ENCODE data around the gene EPS8L2. TPM values are rescaled to one million over a fixed set of nuclear protein-coding genes. Genes with fewer than 3 reads are reported as not detected.
A peak's percentile ranks its signal among the peaks of the same experiment; 100 is the strongest.

EPS8L2 gene
- polyA plus RNA-seq, 1 experiment = 11.0 TPM

DNA sequence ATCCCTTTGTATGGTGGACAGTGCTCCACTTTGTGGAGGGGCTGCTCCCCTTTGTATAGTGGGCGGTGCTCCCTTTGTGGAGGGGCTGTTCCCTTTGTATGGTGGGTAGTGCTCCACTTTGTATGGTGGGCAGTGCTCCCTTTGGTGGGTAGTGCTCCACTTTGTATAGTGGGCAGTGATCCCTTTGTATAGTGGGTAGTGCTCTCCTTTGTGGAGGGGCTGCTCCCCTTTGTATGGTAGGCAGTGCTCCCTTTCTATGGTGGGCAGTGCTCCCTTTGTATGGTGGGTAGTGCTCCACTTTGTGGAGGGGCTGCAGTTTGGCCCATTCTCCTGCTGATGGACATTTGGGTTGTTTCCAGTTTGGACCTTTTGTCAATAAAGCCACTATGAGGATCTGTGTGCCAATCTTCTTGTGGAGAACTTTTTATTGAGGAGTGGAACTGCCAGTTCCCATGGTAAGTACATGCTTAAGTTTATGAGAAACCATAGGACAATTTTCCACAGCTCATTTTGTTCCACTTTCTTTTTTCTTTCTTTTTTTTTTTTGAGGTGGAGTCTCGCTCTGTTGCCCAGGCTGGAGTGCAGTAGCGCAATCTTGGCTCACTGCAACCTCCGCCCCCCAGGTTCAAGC, 36.7 kb downstream of the EPS8L2 start:
- Histone ChIP-seq H3K27me3 (ENCODE audit: control insufficient read depth, insufficient read depth, low read length) (peaks cover 11% of the 10 kb centered on the region), H3K27ac (ENCODE audit: low read depth, low read length) (no peak overlapping the region), H3K9me3 (ENCODE audit: control insufficient read depth, insufficient read depth, low read length) (no peaks in the 10 kb centered on the region; the same call in 1 of the 2 replicates), H3K4me3 (ENCODE audit: low read depth, low read length) (no peak overlapping the region)
- no peak for TF ChIP-seq CTCF (IDR thresholded peaks at IDR 0.05; ENCODE audit: low read depth, low read length)
- CTCF ChIA-PET = no interaction called here
- DNase-seq (ENCODE audit: low read depth, low spot score) = no peak
- POLR2A ChIA-PET = interaction anchor here (1.3 kb wide), 1 partner anchor 76 kb away, joined by 3 read pairs; the partner anchor contains the start of gene PNPLA2

DNA sequence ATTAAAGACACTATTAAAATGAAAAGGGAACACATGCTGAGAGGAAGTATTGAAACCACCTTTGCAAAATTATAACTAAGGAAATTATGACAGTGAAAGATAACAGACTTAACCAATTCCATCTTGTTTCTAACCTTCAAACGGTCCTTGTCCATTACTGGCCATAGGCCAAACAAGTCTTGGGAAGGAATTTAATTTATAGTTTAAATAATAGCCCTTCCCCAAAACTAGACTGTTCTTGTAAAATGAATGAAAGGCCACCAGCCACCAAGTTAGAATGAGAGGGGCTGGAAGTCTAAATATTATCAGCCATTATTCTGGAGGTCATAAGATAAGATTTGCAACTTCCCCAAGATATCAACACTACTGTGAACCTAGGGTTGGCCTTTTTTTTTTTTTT, 39.4 kb downstream of the EPS8L2 start:
- Histone ChIP-seq H3K27ac (ENCODE audit: low read depth, low read length) (no peak overlapping the region), H3K4me3 (ENCODE audit: low read depth, low read length) (no peak overlapping the region), H3K9me3 (ENCODE audit: control insufficient read depth, insufficient read depth, low read length) (no peaks in the 10 kb centered on the region; the same call in 1 of the 2 replicates), H3K27me3 (ENCODE audit: control insufficient read depth, insufficient read depth, low read length) (no peaks in the 10 kb centered on the region)
- ChIA-PET POLR2A (no interaction called here), CTCF (no interaction called here)
- TF ChIP-seq CTCF (IDR thresholded peaks at IDR 0.05; ENCODE audit: low read depth, low read length) = no peak
- no peak for DNase-seq (ENCODE audit: low read depth, low spot score)

DNA sequence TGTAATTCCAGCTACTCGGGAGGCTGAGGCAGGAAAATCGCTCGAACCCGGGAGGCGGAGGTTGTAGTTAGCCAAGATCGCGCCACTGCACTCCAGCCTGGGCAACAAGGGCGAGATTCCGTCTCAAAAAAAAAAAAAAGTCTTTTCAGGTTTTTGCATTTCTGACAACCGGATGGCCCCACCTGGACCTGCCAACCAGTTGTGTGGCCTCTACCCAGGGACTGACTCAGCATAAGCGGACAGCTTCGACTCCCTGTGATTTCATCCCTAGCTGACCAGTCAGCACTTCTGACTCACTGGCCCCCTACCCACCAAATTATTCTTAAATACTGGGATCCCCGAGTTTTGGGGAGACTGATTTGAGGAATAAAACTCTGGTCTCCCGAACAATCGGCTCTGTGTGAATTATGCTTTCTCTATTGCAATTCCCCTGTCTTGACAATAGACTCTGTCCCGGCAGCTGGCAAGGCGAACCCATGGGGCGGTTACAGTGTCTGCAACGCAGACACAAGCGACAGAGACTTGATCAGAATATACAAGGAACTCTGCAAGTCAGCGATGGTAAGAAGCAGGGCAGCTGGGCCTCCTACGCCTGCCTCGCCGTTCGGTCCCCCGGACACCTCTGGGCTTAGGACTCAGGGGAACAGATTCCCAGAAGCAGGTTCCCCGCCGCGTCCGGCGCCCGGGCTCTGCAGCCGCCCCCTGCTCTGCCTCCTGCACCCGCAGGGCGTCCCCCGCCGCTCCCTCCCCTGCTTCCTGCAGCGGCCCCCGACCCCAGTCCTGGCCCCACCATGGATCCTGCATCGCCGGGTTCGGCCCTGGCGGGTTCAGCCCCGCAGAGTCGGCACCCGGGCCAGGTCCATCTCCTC, 40.5 kb downstream of the EPS8L2 start:
- no peak for DNase-seq (ENCODE audit: low read depth, low spot score)
- ChIA-PET CTCF (interaction anchor here (0.7 kb wide), 1 partner anchor 29 kb away, joined by 4 read pairs; no protein-coding TSS in a partner anchor), POLR2A (interaction anchor here (0.7 to 2.3 kb wide), 4 partner anchors 18 to 51 kb away, joined by 3 to 10 read pairs (median 4); partner anchors contain the start of genes DEAF1 and TMEM80)
- Histone ChIP-seq H3K27ac (ENCODE audit: low read depth, low read length) (no peak overlapping the region), H3K9me3 (ENCODE audit: control insufficient read depth, insufficient read depth, low read length) (no peaks in the 10 kb centered on the region; the same call in 1 of the 2 replicates), H3K4me3 (ENCODE audit: low read depth, low read length) (peak overlapping the region; percentile 81), H3K27me3 (ENCODE audit: control insufficient read depth, insufficient read depth, low read length) (no peaks in the 10 kb centered on the region)
- TF ChIP-seq CTCF (IDR thresholded peaks at IDR 0.05; ENCODE audit: low read depth, low read length) = no peak; the same call in 1 of the 2 replicates

- peak; percentile 37 for DNase-seq (ENCODE audit: low read depth, low spot score)
- H3K9me3 ChIP-seq (ENCODE audit: control insufficient read depth, insufficient read depth, low read length) = no peaks in the 10 kb centered on the region; the same call in 1 of the 2 replicates
- no peaks in the 10 kb centered on the region for H3K27me3 ChIP-seq (ENCODE audit: control insufficient read depth, insufficient read depth, low read length)
- H3K4me3 ChIP-seq (ENCODE audit: low read depth, low read length) = peak within 1 kb of the TSS; percentile 81
- H3K27ac ChIP-seq (ENCODE audit: low read depth, low read length) = peak within 1 kb of the TSS; percentile 74
- ChIA-PET CTCF (interaction anchor here (0.9 to 1.1 kb wide), 2 partner anchors 19 to 86 kb away, joined by 3 to 4 read pairs; no protein-coding TSS in a partner anchor), POLR2A (interaction anchor here (0.8 to 2.3 kb wide), 5 partner anchors 10 to 52 kb away, joined by 3 to 10 read pairs (median 3); partner anchors contain the start of genes DEAF1 and TMEM80)
- TF ChIP-seq CTCF (IDR thresholded peaks at IDR 0.05; ENCODE audit: low read depth, low read length) = peak; percentile 1; the same call in 1 of the 2 replicates
Measured at GRCh38 chr11:747158-748006, 41.4 kb downstream of the EPS8L2 start, which contains the start of gene TALDO1. Gene TALDO1, plus strand, starts transcription at chr11:747464. Its CDS starts 18 bp downstream, at chr11:747482.
